HG02840 (cell line): ENCODE data around the gene SRCIN1.

Experiments used
- ATAC-seq: cut with Tn5 transposase; IDR thresholded peaks from one replicate; pipeline ENCODE4 v1.9.1; 2021; ENCODE audit warnings: mild to moderate bottlenecking, moderate library complexity, moderate number of reproducible peaks; ENCODE audit not compliant: unreplicated experiment, low FRiP score

SRCIN1 gene

DNA sequence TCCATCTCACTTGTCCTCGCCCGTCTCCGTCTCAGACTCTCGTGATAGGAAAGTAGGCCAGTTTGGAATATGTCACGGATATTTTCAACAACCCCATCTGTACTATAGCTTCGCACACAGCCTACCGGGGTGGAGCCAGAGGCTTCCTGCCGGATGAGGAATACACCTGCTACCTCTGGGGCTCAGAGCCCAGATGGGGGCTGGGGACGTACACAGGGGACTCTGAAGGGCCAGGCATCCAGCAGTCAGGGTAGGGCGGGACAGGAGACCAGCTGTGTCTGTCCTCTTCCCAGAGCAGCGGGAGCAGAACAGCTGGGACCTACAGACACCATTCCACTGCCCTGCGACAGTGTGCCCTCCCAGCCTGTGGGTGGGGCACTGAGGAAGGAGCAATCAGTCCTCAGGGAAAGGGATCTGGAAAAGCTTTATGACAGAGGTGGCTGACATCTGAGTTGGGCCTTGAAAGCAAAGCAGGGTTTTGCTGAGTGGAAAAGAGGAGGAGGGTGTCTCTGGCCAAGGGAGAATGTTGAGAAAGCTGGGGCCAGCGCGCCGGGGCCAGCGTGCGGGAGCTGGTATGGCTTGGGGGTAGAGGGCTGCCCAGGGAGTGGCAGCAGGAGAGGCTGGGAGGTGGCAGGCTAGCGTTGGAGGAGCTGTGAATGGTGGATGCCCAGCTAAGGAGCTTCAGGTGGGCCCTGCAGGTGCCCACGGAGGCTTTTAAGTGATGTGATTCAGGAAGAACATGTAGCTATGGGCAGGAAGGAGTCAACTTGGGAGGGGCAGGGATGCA lies 11.5 kb upstream of the SRCIN1 start:
- no peak for ATAC-seq

- no peak for ATAC-seq
These were observed 10.6 kb upstream of the SRCIN1 start for GRCh38 chr17:38616361-38616760.

DNA sequence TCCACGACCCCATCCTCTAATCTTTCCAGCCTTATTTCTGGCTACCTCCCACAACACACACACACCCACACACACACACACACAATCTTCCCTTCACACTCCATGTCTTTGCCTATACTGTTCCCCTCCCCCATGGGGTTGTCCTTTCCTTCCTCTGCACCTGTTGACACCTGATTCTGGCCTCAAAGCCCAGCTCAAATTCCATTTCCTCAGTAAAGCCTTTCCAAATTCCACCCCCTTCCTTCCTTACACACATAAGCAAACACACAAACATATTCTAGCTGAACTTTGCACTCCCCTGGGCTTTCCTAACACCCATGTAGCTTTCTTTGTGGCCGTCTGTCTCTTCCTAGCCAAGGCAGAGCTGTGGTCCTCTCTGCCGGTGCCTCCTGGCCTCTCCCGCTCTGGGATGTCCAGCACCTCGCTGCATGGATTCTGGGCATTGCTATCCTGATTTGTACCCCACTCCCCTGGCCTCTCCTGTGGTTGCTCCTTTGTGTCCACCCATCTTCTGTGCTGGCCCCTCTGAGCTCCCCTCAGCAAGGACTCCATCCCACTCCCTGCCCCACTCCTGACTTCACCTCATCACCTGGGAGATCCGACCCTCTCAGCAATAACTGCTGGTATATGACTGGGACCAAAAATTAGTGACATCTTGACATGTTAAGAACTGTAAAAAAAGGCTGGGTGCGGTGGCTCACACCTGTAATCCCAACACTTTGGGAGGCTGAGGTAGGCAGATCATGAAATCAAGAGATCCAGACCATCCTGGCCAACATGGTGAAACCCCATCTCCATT lies 8.4 kb upstream of the SRCIN1 start:
- ATAC-seq = no peak

DNA sequence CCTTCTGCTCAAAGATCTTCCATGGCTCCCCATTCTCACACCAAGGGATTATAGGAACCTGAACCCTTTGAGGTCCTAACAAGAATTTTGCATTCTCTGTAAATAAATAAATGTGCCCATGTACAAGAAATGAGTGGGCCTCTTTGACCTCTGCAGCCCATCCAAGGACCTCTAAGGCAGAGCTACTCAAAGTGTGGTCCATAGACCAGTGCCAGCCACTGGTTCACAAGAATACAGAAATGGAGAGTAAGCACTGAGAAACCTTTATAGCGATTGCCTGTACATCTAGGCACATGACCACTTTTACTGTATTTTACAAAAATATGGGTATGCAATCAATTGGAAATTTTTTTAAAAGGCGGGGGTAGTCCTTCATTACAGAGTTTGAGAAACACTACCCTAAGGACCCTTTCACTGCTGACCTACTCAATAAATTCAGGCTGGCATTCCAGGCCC lies 7.8 kb upstream of the SRCIN1 start:
- no peak for ATAC-seq

DNA sequence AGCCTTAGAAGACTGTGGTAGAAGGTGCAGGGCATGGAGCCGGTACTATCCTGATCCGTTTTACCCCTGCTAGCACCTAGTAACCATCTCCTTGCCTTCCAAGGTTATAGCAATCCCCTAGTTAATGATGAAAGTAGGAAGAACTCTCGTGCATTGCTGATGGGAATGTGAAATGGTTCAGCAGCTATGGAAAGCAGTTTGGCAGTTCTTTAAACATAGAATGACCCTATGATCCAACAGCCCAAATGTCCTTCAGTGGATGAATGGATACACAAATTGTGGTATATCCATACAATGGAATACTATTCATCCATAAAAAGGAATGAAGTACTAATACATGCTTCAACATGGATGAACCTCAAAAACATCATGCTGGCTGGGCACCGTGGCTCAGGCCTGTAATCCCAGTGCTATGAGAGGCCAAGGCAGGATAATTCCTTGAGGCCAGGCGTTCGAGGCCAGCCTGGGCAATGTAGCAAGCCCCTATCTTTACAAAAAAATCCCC lies 6.2 kb upstream of the SRCIN1 start:
- no peak for ATAC-seq

GRCh38 chr17:38611070-38611786 lies 5.5 kb upstream of the SRCIN1 start:
- no peak for ATAC-seq

DNA sequence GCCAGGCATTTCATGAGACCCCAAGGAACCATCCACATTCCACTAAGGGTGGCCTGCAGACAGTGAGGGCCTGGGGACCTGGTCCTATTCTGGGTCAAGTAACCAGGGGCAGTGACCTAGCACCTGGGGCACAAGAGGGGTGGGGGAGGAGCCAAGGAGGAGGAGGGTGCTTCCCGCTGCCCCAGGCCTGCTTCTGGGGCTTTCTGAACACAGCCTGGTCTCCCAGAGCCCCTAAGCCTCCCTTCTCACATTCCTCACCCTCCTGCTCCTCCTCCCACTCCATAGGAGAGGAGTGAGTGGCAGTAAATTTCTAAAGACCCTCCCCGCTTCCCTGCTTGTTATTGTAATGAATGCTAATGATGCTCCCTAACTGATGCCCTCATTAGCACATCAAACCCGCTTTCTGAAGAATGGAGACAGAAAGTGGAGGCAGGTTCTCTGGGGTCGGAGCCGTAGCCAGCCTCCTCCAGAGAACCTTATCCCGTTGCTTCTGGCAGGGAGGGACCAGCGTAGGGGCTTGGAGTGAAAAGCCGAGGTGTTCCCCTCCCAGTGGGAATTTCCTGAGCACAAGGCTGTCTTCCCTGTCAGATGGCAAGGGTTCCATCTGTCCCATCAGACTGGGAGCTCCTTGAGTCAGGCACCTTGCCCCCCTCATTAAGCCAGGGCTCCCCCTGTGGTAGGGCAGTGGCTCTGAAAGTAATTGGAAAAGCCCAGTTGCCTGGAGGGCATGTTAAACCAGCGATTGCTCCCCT lies 3.7 kb upstream of the SRCIN1 start:
- no peak for ATAC-seq

- ATAC-seq = no peak
These were observed 2.9 kb upstream of the SRCIN1 start for GRCh38 chr17:38608648-38609047.

DNA sequence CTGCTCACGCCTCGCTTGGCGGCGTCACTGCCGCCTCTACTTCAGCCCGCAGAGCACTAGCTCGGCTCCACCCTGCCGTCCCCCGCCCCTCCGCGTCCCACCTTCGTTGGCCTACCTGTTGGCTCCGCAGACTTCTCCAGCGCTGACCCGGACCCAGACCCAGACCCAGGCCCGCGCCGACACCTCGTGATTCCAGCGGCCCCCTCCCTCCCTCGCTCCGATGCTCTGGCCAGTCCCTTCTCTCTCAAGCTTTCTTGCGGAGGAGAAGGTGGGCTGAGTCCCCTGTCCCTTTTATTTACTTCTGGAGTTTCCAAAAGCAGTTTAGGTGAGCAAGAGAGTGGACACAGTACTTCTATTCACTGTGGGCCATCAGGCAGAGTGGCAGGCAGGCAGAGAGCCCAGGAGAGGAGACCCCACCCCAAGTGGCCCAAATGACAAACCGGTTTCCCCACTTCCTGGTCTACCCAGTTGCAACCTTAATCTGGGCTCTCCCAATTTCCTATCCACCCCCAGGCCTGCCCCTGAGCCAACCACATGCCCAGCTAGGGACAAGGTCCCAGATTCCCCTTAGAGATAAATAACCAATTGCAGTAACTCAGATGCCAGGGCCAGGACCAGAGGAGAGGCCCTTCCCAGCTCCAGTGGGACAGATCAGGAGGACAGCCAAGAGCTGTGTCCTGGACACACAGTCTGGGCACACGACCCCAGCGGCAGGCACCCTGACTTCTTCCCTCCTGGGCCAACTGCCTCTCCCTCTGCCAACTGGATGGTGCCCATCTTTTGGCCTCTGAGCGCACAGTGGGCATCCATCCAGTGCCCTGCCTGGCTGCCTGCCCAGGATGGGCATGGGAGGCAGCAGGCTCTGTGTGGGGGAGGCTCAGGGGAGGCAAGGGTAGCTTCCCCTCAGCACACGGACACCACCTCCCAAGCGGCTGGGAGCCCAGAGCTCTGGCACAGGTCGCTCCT lies 1.2 kb upstream of the SRCIN1 start:
- ATAC-seq = no peak

DNA sequence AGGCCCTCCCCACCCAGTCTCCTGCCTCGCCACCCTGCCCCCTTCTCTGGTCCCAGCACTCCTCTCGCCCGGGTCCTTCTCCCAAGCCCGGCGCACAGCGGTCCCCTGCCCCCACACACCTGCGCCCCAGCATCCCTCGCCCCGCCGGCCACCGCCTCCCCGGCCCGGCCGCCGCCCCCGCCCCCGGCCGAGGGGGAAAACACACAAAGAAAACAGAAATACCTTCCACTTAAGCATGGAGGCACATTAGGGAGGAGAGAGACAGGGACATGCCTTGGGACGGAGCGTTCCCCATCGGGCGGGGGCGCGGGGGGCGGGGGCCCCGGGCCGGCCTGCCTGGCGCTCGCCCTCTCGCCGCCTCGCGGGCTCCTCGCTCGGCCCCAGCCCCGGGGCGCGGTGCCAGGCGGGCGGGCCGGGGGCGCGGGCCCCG lies 326 bp downstream of the SRCIN1 start:
- ATAC-seq = no peak

- ATAC-seq = no peak
These were observed 1.0 kb downstream of the SRCIN1 start for GRCh38 chr17:38604479-38605403.

- ATAC-seq = no peak
These were observed 1.8 kb downstream of the SRCIN1 start for GRCh38 chr17:38603786-38604478.

DNA sequence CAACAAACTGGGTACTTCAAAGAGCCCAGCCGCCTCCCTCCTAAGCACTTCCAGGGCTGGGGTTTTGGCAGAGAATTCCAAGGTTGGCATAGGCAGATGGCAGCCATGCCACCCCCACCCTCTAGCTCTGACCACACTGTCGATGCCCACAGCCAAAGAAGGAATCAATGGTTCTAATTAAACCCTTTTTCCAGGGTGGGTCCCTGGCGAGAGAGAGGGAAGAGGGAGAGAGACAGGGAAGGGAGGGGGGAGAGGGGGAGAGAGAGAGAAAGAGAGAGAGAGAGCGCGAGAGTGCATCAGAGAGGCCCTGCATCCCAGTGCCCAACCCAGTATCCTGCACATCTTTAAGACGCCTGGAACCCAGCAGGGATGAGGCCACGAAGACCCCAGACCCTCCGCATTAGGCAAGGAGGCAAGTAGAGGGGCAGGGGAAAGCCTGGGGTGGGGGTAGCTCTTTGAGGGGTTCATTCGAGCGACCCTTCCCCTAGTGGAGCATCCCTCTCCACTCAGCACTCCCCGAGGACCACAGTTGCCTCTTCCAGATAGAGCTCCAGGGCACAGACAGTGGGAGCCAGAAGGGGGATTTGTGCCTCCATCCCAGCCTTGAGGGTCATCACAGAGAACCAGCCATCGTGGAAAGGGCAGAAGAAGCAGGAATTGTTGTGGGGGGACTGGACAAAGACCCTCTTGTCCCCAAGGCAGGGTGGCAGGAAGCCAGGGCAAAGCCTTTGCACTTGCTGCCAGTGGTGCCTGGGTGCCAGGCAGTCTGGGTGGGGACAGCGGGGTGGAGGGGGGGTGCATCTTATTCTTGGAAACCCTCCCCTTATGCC lies 2.6 kb downstream of the SRCIN1 start:
- no peak for ATAC-seq

GRCh38 chr17:38602453-38602852 lies 3.3 kb downstream of the SRCIN1 start:
- no peak for ATAC-seq

DNA sequence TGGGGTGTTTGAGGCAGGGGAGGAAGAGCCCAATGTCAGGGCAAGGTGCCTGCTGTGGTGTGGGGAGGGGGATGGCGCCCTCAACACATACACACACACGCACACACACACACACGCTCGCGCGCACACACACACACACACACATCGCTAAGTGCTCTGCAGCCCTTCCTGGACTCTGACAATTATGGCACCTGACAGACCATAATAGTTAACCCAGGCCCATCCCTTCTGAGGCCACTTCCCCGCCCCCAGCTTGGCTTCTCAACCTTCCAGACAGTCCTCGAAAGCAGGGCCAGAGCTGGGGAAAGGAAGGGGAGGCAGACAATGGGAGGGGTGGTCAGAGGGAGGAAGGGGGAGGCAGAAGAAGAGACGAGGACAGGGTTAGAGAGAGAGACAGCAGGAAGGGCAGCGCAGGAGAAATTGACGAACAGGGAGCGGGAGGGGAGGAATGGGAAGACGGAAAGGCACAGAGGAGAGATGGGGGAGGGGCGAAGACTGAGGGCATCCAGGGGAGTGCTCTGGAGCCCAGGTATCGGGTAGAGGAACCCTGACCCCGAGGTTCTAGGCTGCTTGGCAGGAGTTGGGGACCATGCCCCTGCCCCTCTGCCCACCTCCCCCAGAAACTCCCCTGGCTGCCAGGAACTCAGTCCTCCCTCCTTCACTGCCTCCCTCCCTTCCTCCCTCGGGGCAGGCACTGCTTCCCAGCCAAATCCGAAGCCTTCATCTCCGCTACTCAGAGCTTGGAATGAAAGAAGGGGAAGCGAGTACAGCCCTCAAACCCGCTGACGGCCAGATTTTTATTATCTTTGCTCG lies 4.0 kb downstream of the SRCIN1 start:
- no peak for ATAC-seq

- no peak for ATAC-seq
These were observed 4.8 kb downstream of the SRCIN1 start for GRCh38 chr17:38600906-38601305.
